ENCODE data around the gene SIAH2. TPM values are rescaled to one million over a fixed set of nuclear protein-coding genes. Genes with fewer than 3 reads are reported as not detected.

SIAH2 gene
- total and polyA plus RNA-seq, 12 donors, result 22.1 to 216 (median 107) TPM

GRCh38 chr3:150703299-150703755 is 59.6 kb downstream of the SIAH2 start:
- Histone ChIP-seq H3K9me3 (replicated peaks in 1 of 3) (no peaks in the 10 kb centered on the region), H3K27me3 (no peaks in the 10 kb centered on the region), H3K36me3 (replicated peaks in 1 of 2) (no peaks in the 10 kb centered on the region), H3K27ac (peak overlapping the region in 3 of 5 donors; percentile 70 to 77 (median 74)), H3K4me3 (peak overlapping the region in 3 of 4 donors; percentile 66 to 89 (median 73)), H3K4me1 (replicated peaks in 1 of 2) (peaks cover 4 to 8% of the 10 kb centered on the region in 2 donors)
- intact Hi-C loops (cut with DNase I), result no loop called here
- WGBS, 4 donors, result 1 to 4% (median 2%) methylated on average over 22 to 29 of the region's 29 CpGs
- TF ChIP-seq POLR2A (IDR thresholded peaks at IDR 0.05) (no peak), CTCF (IDR thresholded peaks at IDR 0.05) (no peak)
- DNase-seq, result peak in 6 of 7 donors; percentile 23 to 74 (median 62)

DNA sequence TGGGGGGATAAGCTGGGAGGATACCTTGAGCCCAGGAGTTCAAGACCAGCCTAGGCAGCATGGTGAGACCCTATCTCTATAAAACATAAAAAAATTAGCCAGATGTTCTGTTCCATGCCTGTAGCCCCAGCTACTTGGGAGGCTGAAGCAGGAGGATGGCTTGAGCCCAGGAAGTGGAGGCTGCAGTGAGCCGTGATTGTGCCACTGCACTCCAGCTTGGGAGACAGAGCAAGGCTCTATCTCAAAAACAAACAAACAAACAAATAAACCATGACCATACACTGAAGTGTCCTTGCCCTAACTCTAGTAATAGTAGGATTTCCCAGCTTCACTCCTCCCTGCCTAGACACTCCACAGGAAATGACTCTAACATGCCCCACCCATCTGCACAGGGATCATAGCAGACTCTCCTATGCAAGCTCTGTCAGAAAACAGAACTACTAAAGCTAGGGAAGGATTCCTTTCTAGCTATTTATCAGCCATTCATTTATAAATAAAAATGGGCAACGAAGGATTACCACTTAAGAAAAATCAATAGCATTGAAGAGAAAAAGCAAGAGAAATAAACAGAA is 63.8 kb downstream of the SIAH2 start:
- intact Hi-C loops (cut with DNase I), result loop anchor here in 1 of 2 donors (10.0 kb wide), 1 partner anchor 74 kb away; no protein-coding TSS in a partner anchor
- 72 to 79% (median 76%) methylated on average over 2 of the region's 2 CpGs for WGBS, 4 donors
- Histone ChIP-seq H3K36me3 (replicated peaks in 1 of 2) (no peaks in the 10 kb centered on the region), H3K4me1 (replicated peaks in 1 of 2) (peaks cover under 1% of the 10 kb centered on the region in 2 donors), H3K4me3 (no peak overlapping the region), H3K27me3 (no peaks in the 10 kb centered on the region), H3K27ac (no peak overlapping the region), H3K9me3 (replicated peaks in 1 of 3) (no peaks in the 10 kb centered on the region)
- no peak for TF ChIP-seq POLR2A (IDR thresholded peaks at IDR 0.05)
- no peak for TF ChIP-seq CTCF (IDR thresholded peaks at IDR 0.05)
- no peak for DNase-seq

GRCh38 chr3:150697646-150698045 is 65.3 kb downstream of the SIAH2 start:
- TF ChIP-seq CTCF (IDR thresholded peaks at IDR 0.05) (no peak), POLR2A (IDR thresholded peaks at IDR 0.05) (no peak)
- Histone ChIP-seq H3K4me1 (replicated peaks in 1 of 2) (no peaks in the 10 kb centered on the region), H3K9me3 (replicated peaks in 1 of 3) (peaks cover 0 to 4% (median 0%) of the 10 kb centered on the region in 3 donors), H3K27me3 (no peaks in the 10 kb centered on the region), H3K36me3 (replicated peaks in 1 of 2) (no peaks in the 10 kb centered on the region), H3K27ac (no peak overlapping the region), H3K4me3 (no peak overlapping the region)
- no peak for DNase-seq
- intact Hi-C loops (cut with DNase I), result loop anchor here in 1 of 2 donors (10.0 kb wide), 1 partner anchor 73 kb away; no protein-coding TSS in a partner anchor

DNA sequence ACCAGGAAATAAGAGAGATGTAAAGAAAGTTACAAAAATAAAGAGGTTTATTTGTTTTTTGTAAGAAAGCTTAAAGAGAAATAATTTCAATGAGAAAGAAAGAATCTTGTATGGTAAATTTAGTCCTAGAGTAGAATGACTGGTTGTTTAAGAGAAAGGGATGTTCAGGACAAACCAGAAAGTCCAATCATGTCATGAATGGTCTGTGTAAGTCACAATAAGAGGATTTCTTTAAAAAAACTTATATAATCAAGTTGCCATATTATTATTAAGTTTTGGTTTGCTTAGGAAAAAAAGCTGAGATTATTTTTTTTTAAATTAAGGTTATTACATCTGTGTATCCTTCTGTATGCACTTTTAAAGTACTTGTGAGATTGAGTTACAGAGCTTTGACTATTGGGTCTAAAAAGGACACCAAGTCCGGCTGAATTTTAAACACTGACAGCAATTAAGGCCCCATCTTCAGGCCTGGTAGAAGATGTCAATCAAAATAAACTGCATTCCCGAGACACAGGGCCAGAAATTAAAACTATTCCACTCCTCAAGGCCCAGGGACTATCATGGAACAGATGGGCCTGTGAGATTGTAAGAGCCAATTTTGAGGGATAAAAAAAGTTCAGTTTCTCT is 71.4 kb downstream of the SIAH2 start:
- no peaks in the 10 kb centered on the region for H3K36me3 ChIP-seq (replicated peaks in 1 of 2)
- no peaks in the 10 kb centered on the region for H3K27me3 ChIP-seq
- H3K4me1 ChIP-seq (replicated peaks in 1 of 2), result no peaks in the 10 kb centered on the region
- no peak overlapping the region for H3K27ac ChIP-seq
- WGBS, 4 donors, result 78 to 90% (median 86%) methylated on average over 2 of the region's 2 CpGs
- intact Hi-C loops (cut with DNase I), result loop anchor here in 1 of 2 donors (10.0 kb wide), 1 partner anchor 67 kb away; no protein-coding TSS in a partner anchor
- no peak for TF ChIP-seq POLR2A (IDR thresholded peaks at IDR 0.05)
- TF ChIP-seq CTCF (IDR thresholded peaks at IDR 0.05), result no peak
- peaks cover 0 to 10% (median 5%) of the 10 kb centered on the region in 3 donors for H3K9me3 ChIP-seq (replicated peaks in 1 of 3)
- H3K4me3 ChIP-seq, result no peak overlapping the region
- DNase-seq, result no peak

Other genes with a start within 250 kb of the SIAH2 start
- gene SERP1, start 216.7 kb downstream of the SIAH2 start, total RNA-seq, result 100 to 1,000 TPM in 8 of 9 donors, 10 to 100 TPM in 1; 89.2 to 580 (median 226) TPM
- gene SERP1, start 216.7 kb downstream of the SIAH2 start, polyA plus RNA-seq, result 100 to 1,000 TPM in 1 of 3 donors, 10 to 100 TPM in 2; 47.0 to 234 (median 56.9) TPM
- 100 to 1,000 TPM in 4 of 9 donors, 10 to 100 TPM in 5; 70.0 to 178 (median 75.6) TPM for gene EIF2A, start 216.4 kb downstream of the SIAH2 start, total RNA-seq
- 100 to 1,000 TPM in 1 of 3 donors, 10 to 100 TPM in 2; 62.3 to 115 (median 66.8) TPM for gene EIF2A, start 216.4 kb downstream of the SIAH2 start, polyA plus RNA-seq
- gene SELENOT, start 159.8 kb downstream of the SIAH2 start, total RNA-seq, result 100 to 1,000 TPM in 8 of 9 donors, 10 to 100 TPM in 1; 99.6 to 199 (median 155) TPM
- gene SELENOT, start 159.8 kb downstream of the SIAH2 start, polyA plus RNA-seq, result 100 to 1,000 TPM in 1 of 3 donors, 10 to 100 TPM in 2; 19.4 to 323 (median 25.6) TPM
- gene ERICH6, start 59.2 kb downstream of the SIAH2 start, total RNA-seq, result under 1 TPM in 4 of 9 donors, not detected in 5; 0.22 to 0.55 (median 0.46) TPM
- gene ERICH6, start 59.2 kb downstream of the SIAH2 start, polyA plus RNA-seq, result not detected
- gene MINDY4B, start 142.3 kb upstream of the SIAH2 start, total RNA-seq, result 1 to 10 TPM in 2 of 9 donors, not detected in 7; 1.4 to 2.9 TPM
- 1 to 10 TPM in 1 of 3 donors, under 1 TPM in 2; 0.71 to 1.9 (median 0.74) TPM for gene MINDY4B, start 142.3 kb upstream of the SIAH2 start, polyA plus RNA-seq
- gene CLRN1, start 209.6 kb upstream of the SIAH2 start, total RNA-seq, result 10 to 100 TPM in 5 of 9 donors, 1 to 10 TPM in 4; 1.0 to 27.8 (median 10.9) TPM
- gene CLRN1, start 209.6 kb upstream of the SIAH2 start, polyA plus RNA-seq, result 10 to 100 TPM in 2 of 3 donors, 1 to 10 TPM in 1; 6.1 to 13.7 (median 10.0) TPM

All from adrenal gland (tissue), 12 donors.